ENCODE measurements around the gene NDUFA11. TPM values are rescaled to one million over a fixed set of nuclear protein-coding genes. Genes with fewer than 3 reads are reported as not detected.

The NDUFA11 gene
- total and polyA plus RNA-seq, 2 of the 13 experiments (the other 11 are each of a cell fraction or from before 2014, with no cell fraction given) = 286 to 378 TPM

DNA sequence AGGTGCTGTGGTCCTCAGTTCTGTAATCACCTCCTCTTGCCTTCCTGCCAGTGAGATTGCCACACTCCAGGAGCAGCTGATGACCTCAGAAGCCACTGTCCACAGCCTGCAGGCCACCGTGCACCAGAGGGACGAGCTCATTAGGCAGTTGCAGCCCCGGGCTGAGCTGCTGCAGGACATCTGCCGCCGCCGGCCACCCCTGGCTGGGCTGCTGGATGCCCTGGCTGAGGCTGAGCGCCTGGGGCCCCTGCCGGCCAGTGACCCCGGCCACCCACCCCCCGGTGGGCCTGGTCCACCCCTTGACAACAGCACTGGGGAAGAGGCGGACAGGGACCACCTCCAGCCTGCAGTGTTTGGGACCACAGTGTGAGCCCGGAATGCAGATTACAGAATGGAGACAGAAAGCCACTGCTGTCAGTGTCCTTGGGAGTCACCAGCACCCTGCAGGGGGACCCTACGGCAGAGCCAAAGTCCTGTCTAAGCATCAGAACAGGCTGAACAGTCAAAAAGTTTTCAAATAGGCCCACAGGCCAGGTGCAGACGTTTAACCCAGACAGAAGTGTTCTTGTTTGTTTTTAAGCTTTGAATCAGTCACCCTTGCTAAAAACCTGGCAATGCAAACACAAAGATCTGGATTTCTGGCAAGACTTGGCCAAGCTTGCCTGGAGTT is 5.3 kb upstream of the NDUFA11 start (continued):
- TF ChIP-seq, protein P1, sequence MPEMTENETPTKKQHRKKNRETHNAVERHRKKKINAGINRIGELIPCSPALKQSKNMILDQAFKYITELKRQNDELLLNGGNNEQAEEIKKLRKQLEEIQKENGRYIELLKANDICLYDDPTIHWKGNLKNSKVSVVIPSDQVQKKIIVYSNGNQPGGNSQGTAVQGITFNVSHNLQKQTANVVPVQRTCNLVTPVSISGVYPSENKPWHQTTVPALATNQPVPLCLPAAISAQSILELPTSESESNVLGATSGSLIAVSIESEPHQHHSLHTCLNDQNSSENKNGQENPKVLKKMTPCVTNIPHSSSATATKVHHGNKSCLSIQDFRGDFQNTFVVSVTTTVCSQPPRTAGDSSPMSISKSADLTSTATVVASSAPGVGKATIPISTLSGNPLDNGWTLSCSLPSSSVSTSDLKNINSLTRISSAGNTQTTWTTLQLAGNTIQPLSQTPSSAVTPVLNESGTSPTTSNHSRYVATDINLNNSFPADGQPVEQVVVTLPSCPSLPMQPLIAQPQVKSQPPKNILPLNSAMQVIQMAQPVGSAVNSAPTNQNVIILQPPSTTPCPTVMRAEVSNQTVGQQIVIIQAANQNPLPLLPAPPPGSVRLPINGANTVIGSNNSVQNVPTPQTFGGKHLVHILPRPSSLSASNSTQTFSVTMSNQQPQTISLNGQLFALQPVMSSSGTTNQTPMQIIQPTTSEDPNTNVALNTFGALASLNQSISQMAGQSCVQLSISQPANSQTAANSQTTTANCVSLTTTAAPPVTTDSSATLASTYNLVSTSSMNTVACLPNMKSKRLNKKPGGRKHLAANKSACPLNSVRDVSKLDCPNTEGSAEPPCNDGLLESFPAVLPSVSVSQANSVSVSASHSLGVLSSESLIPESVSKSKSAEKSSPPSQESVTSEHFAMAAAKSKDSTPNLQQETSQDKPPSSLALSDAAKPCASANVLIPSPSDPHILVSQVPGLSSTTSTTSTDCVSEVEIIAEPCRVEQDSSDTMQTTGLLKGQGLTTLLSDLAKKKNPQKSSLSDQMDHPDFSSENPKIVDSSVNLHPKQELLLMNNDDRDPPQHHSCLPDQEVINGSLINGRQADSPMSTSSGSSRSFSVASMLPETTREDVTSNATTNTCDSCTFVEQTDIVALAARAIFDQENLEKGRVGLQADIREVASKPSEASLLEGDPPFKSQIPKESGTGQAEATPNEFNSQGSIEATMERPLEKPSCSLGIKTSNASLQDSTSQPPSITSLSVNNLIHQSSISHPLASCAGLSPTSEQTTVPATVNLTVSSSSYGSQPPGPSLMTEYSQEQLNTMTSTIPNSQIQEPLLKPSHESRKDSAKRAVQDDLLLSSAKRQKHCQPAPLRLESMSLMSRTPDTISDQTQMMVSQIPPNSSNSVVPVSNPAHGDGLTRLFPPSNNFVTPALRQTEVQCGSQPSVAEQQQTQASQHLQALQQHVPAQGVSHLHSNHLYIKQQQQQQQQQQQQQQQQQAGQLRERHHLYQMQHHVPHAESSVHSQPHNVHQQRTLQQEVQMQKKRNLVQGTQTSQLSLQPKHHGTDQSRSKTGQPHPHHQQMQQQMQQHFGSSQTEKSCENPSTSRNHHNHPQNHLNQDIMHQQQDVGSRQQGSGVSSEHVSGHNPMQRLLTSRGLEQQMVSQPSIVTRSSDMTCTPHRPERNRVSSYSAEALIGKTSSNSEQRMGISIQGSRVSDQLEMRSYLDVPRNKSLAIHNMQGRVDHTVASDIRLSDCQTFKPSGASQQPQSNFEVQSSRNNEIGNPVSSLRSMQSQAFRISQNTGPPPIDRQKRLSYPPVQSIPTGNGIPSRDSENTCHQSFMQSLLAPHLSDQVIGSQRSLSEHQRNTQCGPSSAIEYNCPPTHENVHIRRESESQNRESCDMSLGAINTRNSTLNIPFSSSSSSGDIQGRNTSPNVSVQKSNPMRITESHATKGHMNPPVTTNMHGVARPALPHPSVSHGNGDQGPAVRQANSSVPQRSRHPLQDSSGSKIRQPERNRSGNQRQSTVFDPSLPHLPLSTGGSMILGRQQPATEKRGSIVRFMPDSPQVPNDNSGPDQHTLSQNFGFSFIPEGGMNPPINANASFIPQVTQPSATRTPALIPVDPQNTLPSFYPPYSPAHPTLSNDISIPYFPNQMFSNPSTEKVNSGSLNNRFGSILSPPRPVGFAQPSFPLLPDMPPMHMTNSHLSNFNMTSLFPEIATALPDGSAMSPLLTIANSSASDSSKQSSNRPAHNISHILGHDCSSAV (CRISPR knock-in tag; IDR thresholded peaks at IDR 0.05; ENCODE audit: borderline replicate concordance) = no peak
- TF ChIP-seq NFATC3 (CRISPR knock-in tag; IDR thresholded peaks at IDR 0.05) (no peak), SALL2 (CRISPR knock-in tag; IDR thresholded peaks at IDR 0.05) (peak; percentile 28; the same call in 1 of the 2 replicates), TCF12 (IDR thresholded peaks at IDR 0.05) (no peak), TCF12 (CRISPR knock-in tag; IDR thresholded peaks at IDR 0.05) (no peak), IRF2 (CRISPR knock-in tag; IDR thresholded peaks at IDR 0.05) (peak; percentile 44; the same call in 1 of the 2 replicates), GFI1 (CRISPR knock-in tag; IDR thresholded peaks at IDR 0.05; ENCODE audit: borderline replicate concordance) (peak; percentile 87), NFE2L2 (IDR thresholded peaks at IDR 0.05; ENCODE audit: low read length) (no peak), ZBTB38 (CRISPR knock-in tag; IDR thresholded peaks at IDR 0.05) (peak; percentile 72), ZNF569 (CRISPR knock-in tag; IDR thresholded peaks at IDR 0.05; ENCODE audit: borderline replicate concordance) (no peak), PAF1 (CRISPR knock-in tag; IDR thresholded peaks at IDR 0.05) (no peak), ZXDC (CRISPR knock-in tag; IDR thresholded peaks at IDR 0.05) (no peak), ZKSCAN8 (CRISPR knock-in tag; IDR thresholded peaks at IDR 0.05; ENCODE audit: borderline replicate concordance) (peak; percentile 13; the same call in 1 of the 2 replicates)
